H1 (cell line): Measurements from ENCODE around the gene RAB24. TPM values are rescaled to one million over a fixed set of nuclear protein-coding genes. Genes with fewer than 3 reads are reported as not detected.
A peak's percentile ranks its signal among the peaks of the same experiment; 100 is the strongest.

Experiments
- RAD21 ChIP-seq, 2 experiments: IDR thresholded peaks in 1 of 2; conservative IDR thresholded peaks in 1 of 2; 2 replicates each; pipeline ENCODE4 v1.6.1; 2011; ENCODE audit warnings: low read depth in 2 of 2, low read length in 2 of 2, improper control_type of control experiment in 1 of 2, inconsistent platforms in 1 of 2, mild to moderate bottlenecking in 1 of 2, moderate library complexity in 1 of 2
- RNF2 ChIP-seq: fragments of 200-900, 300-1000 bp; sonication (generic); IDR thresholded peaks from 2 replicates; pipeline ENCODE4 v1.7.1; 2016; ENCODE audit warnings: borderline replicate concordance, low read depth, mild to moderate bottlenecking, antibody characterized with exemption, low read length; ENCODE audit not compliant: poor library complexity, severe bottlenecking; ENCODE audit errors: missing control alignments
- polyA plus RNA-seq, 7 experiments: library from polyadenylated mRNA; depleted of rRNA in 3 of 7; stranded (reverse) in 5 of 7; unstranded in 2 of 7; fragments of >200 nt in 5 of 7; fragments of 200-250 nt in 2 of 7; gene quantifications; 1 replicate in 5 of 7; 2 replicates in 1 of 7; 4 replicates in 1 of 7; pipeline versions ENCODE4 v1.2.1 to v1.2.3, GENCODE V29; 2011 to 2013; ENCODE audit warnings: missing spikeins in 2 of 7, mixed read lengths in 2 of 7
- total RNA-seq: library from RNA; stranded (reverse); fragmentation: NEBNext Ultra II Directional; extraction: Animal tissue kit (Norgen Biotek cat#: 25700); gene quantifications from 2 replicates; pipeline ENCODE4 v1.2.1, GENCODE V29; 2021

Gene RAB24
- total and polyA plus RNA-seq, 2 of the 8 experiments (the other 6 are each of a cell fraction or from before 2014, with no cell fraction given), result 18.8 to 33.8 TPM

DNA sequence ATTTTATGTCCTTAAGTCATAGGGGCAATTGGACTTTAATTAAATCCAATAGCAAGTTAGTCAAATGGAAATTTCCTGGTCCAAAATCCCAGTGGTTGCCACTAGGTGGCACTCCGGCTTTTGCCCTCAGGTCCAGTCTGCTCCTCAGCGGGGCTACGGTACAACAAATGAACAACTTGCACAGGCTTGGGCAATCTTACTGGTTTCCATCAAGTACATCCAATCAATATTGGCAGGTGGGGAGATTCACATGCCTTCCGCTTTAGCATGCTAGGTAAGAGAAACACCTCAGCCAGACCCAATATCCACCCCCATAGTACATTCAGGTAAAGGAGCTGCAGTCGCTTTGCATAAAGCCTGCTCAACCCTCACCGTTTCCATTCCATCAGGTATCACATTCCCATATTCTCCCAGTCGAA, 14.4 kb upstream of the RAB24 start (continued):
- TF ChIP-seq RNF2, result no peak
- peak; percentile 87 to 90 for TF ChIP-seq RAD21 (IDR thresholded peaks at IDR 0.05 in 1 of 2, conservative IDR thresholded peaks at IDR 0.05 in 1 of 2; ENCODE audit: low read depth in 2 of 2, low read length in 2 of 2)
